IPS-15b (cell line): Measurements from ENCODE around the gene ARHGEF18.
"Not testable (repeated sequence)": the region's sequence is repeated elsewhere in the genome, so short reads cannot be mapped to it uniquely, and the experiment has no call there.

Experiments used
- H3K27me3 ChIP-seq: one replicate; pipeline ENCODE4 v1.6.1; 2013; ENCODE audit warnings: low read length; ENCODE audit not compliant: control insufficient read depth, insufficient read depth
- H3K36me3 ChIP-seq: one replicate; pipeline ENCODE4 v1.6.1; 2013; ENCODE audit warnings: low read length; ENCODE audit not compliant: control insufficient read depth, insufficient read depth
- H3K4me1 ChIP-seq: one replicate; pipeline ENCODE4 v1.6.1; 2013; ENCODE audit warnings: mild to moderate bottlenecking, low read length; ENCODE audit not compliant: control insufficient read depth, insufficient read depth
- H3K4me3 ChIP-seq: one replicate; pipeline ENCODE4 v1.5.1; 2013; ENCODE audit warnings: low read depth, low read length
- H3K9ac ChIP-seq: one replicate; pipeline ENCODE4 v1.6.1; 2013; ENCODE audit warnings: low read depth, mild to moderate bottlenecking, low read length
- H3K9me3 ChIP-seq: one replicate; pipeline ENCODE4 v1.6.1; 2013; ENCODE audit warnings: mild to moderate bottlenecking, low read length; ENCODE audit not compliant: control insufficient read depth, insufficient read depth

ARHGEF18 gene

GRCh38 chr19:7331446-7331845 lies 17.3 kb upstream of the ARHGEF18 start:
- no peak overlapping the region for H3K9ac ChIP-seq
- H3K9me3 ChIP-seq, result no peaks in the 10 kb centered on the region
- H3K4me1 ChIP-seq, result no peaks in the 10 kb centered on the region
- H3K4me3 ChIP-seq, result no peak overlapping the region
- H3K36me3 ChIP-seq, result no peaks in the 10 kb centered on the region
- no peaks in the 10 kb centered on the region for H3K27me3 ChIP-seq

- no peaks in the 10 kb centered on the region for H3K4me1 ChIP-seq
- H3K4me3 ChIP-seq, result no peak overlapping the region
- no peaks in the 10 kb centered on the region for H3K9me3 ChIP-seq
- H3K9ac ChIP-seq, result no peak overlapping the region
- no peaks in the 10 kb centered on the region for H3K27me3 ChIP-seq
- no peaks in the 10 kb centered on the region for H3K36me3 ChIP-seq
Observed at GRCh38 chr19:7333198-7334118, 15.3 kb upstream of the ARHGEF18 start.

- H3K4me3 ChIP-seq, result no peak overlapping the region
- no peaks in the 10 kb centered on the region for H3K36me3 ChIP-seq
- no peak overlapping the region for H3K9ac ChIP-seq
- H3K4me1 ChIP-seq, result no peaks in the 10 kb centered on the region
- no peaks in the 10 kb centered on the region for H3K27me3 ChIP-seq
- H3K9me3 ChIP-seq, result no peaks in the 10 kb centered on the region
Observed at GRCh38 chr19:7336321-7336973, 12.3 kb upstream of the ARHGEF18 start.

GRCh38 chr19:7337380-7338194 lies 11.2 kb upstream of the ARHGEF18 start:
- H3K36me3 ChIP-seq, result no peaks in the 10 kb centered on the region

GRCh38 chr19:7340959-7341837 lies 7.5 kb upstream of the ARHGEF18 start:
- Histone ChIP-seq H3K27me3 (no peaks in the 10 kb centered on the region), H3K4me3 (no peak overlapping the region), H3K9me3 (no peaks in the 10 kb centered on the region), H3K36me3 (no peaks in the 10 kb centered on the region), H3K9ac (no peak overlapping the region), H3K4me1 (no peaks in the 10 kb centered on the region)

More at GRCh38 chr19:7337380-7338194, 11.2 kb upstream of the ARHGEF18 start:
- no peak overlapping the region for H3K4me3 ChIP-seq
- no peaks in the 10 kb centered on the region for H3K4me1 ChIP-seq
- H3K27me3 ChIP-seq, result no peaks in the 10 kb centered on the region
- no peak overlapping the region for H3K9ac ChIP-seq
- no peaks in the 10 kb centered on the region for H3K9me3 ChIP-seq

GRCh38 chr19:7342143-7342542 lies 6.6 kb upstream of the ARHGEF18 start:
- no peak overlapping the region for H3K4me3 ChIP-seq
- no peaks in the 10 kb centered on the region for H3K27me3 ChIP-seq
- H3K4me1 ChIP-seq, result no peaks in the 10 kb centered on the region
- no peaks in the 10 kb centered on the region for H3K36me3 ChIP-seq
- no peak overlapping the region for H3K9ac ChIP-seq
- H3K9me3 ChIP-seq, result no peaks in the 10 kb centered on the region

GRCh38 chr19:7346488-7346971 lies 2.2 kb upstream of the ARHGEF18 start:
- Histone ChIP-seq H3K4me3 (no peak overlapping the region), H3K4me1 (no peaks in the 10 kb centered on the region), H3K9ac (no peak overlapping the region)

GRCh38 chr19:7346997-7347396 lies 1.7 kb upstream of the ARHGEF18 start:
- H3K9me3 ChIP-seq, H3K4me3 ChIP-seq, H3K4me1 ChIP-seq, H3K9ac ChIP-seq, H3K36me3 ChIP-seq, H3K27me3 ChIP-seq: not testable (repeated sequence)

More at GRCh38 chr19:7346488-7346971, 2.2 kb upstream of the ARHGEF18 start:
- no peaks in the 10 kb centered on the region for H3K9me3 ChIP-seq
- H3K27me3 ChIP-seq, result no peaks in the 10 kb centered on the region
- no peaks in the 10 kb centered on the region for H3K36me3 ChIP-seq

- Histone ChIP-seq H3K9ac (no peak overlapping the region), H3K27me3 (no peaks in the 10 kb centered on the region), H3K4me1 (no peaks in the 10 kb centered on the region), H3K4me3 (no peak overlapping the region), H3K9me3 (no peaks in the 10 kb centered on the region), H3K36me3 (no peaks in the 10 kb centered on the region)
Observed at GRCh38 chr19:7349231-7349591, 474 bp downstream of the ARHGEF18 start.

- no peak overlapping the region for H3K9ac ChIP-seq
- no peaks in the 10 kb centered on the region for H3K36me3 ChIP-seq
- H3K4me1 ChIP-seq, result no peaks in the 10 kb centered on the region
- no peaks in the 10 kb centered on the region for H3K9me3 ChIP-seq
- H3K27me3 ChIP-seq, result no peaks in the 10 kb centered on the region
- no peak overlapping the region for H3K4me3 ChIP-seq
Observed at GRCh38 chr19:7349961-7350711, 1.4 kb downstream of the ARHGEF18 start.
